Sigmoid colon (tissue), 7 donors: Measurements from ENCODE around the gene RPL37A. TPM values are rescaled to one million over a fixed set of nuclear protein-coding genes. Genes with fewer than 3 reads are reported as not detected.

Experiments
- DNase-seq: peaks from one replicate; pipeline ENCODE4 v3.0.0-alpha.2; 2019
- H3K27ac ChIP-seq, 4 donors: fragments of 200-600 bp; sonication (generic); one replicate each; pipeline ENCODE4 v1.5.1; 2016 to 2019; ENCODE audit warnings: mild to moderate bottlenecking in 1 of 4
- H3K27me3 ChIP-seq, 3 donors: fragments of 200-600 bp; sonication (generic); one replicate each; pipeline ENCODE4 v1.5.1; 2019; ENCODE audit warnings: mild to moderate bottlenecking in 1 of 3
- H3K36me3 ChIP-seq, 4 donors: fragments of 200-600 bp; sonication (generic); one replicate each; pipeline ENCODE4 v1.5.1; 2016 to 2019
- H3K4me1 ChIP-seq, 4 donors: fragments of 200-600 bp; sonication (generic); one replicate each; pipeline ENCODE4 v1.5.1; 2017 to 2019
- H3K4me3 ChIP-seq, 4 donors: fragments of 200-600 bp; sonication (generic); one replicate each; pipeline ENCODE4 v1.5.1; 2017 to 2019; ENCODE audit warnings: mild to moderate bottlenecking in 2 of 4, moderate library complexity in 1 of 4
- H3K9me3 ChIP-seq, 4 donors: fragments of 200-600 bp in 3 of 4; sonication (generic) in 3 of 4; one replicate each; pipeline versions ENCODE4 v1.5.1 to v1.6.1; 2013 to 2019
- CTCF ChIP-seq, 4 experiments: fragments of 450-650 bp in 3 of 4; fragments of 200-600 bp in 1 of 4; IDR thresholded peaks; one replicate each; pipeline ENCODE4 v1.5.1; 2016 to 2019; ENCODE audit warnings: antibody characterized with exemption in 4 of 4, mild to moderate bottlenecking in 3 of 4, moderate library complexity in 2 of 4
- EP300 ChIP-seq, 4 donors: sonication (generic); formaldehyde crosslinking; IDR thresholded peaks; one replicate each; pipeline ENCODE4 v1.6.1; 2017; ENCODE audit warnings: antibody characterized with exemption in 4 of 4
- POLR2A ChIP-seq, 2 donors: fragments of 450-650 bp; IDR thresholded peaks; one replicate each; pipeline ENCODE4 v1.6.1; 2016; ENCODE audit warnings: antibody characterized with exemption in 2 of 2, mild to moderate bottlenecking in 2 of 2, moderate library complexity in 2 of 2
- POLR2AphosphoS5 ChIP-seq, 4 donors: sonication (generic); formaldehyde crosslinking; IDR thresholded peaks; one replicate each; pipeline ENCODE4 v1.6.1; 2017; ENCODE audit warnings: antibody characterized with exemption in 4 of 4
- WGBS, 2 donors: extraction: QIAGEN DNeasy Blood & Tissue Kit; methylation state at CpG; one replicate each; pipeline ENCODE4 v1.1.7; 2013; 5-methylcytosine and 5-hydroxymethylcytosine counted together
- intact Hi-C: fragments of 100-400 bp; cut with DNase I; formaldehyde crosslinking; loops from one replicate; pipeline ENCODE4 v1.15.1; 2023
- polyA plus RNA-seq, 3 donors: library from polyadenylated mRNA; stranded (reverse); fragments of 200-250 nt; gene quantifications; one replicate each; pipeline ENCODE4 v1.2.3, GENCODE V29; 2013
- total RNA-seq, 4 donors: library from RNA; depleted of rRNA; stranded (reverse); fragments of >200 nt; gene quantifications; one replicate each; pipeline ENCODE4 v1.1.0, GENCODE V29; 2016
- donor health status: healthy with polysubstance abuse.
- donor health status: Bipolar disorder and iron deficiency.
- donor health status: healthy.

RPL37A gene
- total and polyA plus RNA-seq, 7 donors = 991 to 6,789 (median 2,007) TPM

GRCh38 chr2:216504376-216504762, 5.7 kb downstream of the RPL37A start:
- H3K27me3 ChIP-seq = no peaks in the 10 kb centered on the region
- peaks cover 16 to 61% (median 41%) of the 10 kb centered on the region in 4 donors for H3K36me3 ChIP-seq

GRCh38 chr2:216505133-216506106, 6.8 kb downstream of the RPL37A start:
- Histone ChIP-seq H3K4me1 (peaks cover 0 to 18% (median 7%) of the 10 kb centered on the region in 4 donors), H3K27ac (no peak overlapping the region), H3K27me3 (no peaks in the 10 kb centered on the region), H3K4me3 (no peak overlapping the region), H3K36me3 (peaks cover 16 to 51% (median 33%) of the 10 kb centered on the region in 4 donors), H3K9me3 (no peaks in the 10 kb centered on the region)
- no peak for DNase-seq
- 94 to 96% methylated on average over 15 of the region's 15 CpGs for WGBS, 2 donors
- TF ChIP-seq CTCF (IDR thresholded peaks at IDR 0.05) (no peak), EP300 (IDR thresholded peaks at IDR 0.05) (no peak), POLR2A (IDR thresholded peaks at IDR 0.05) (no peak), POLR2AphosphoS5 (IDR thresholded peaks at IDR 0.05) (no peak)
- intact Hi-C loops = no loop called here

More at GRCh38 chr2:216504376-216504762, 5.7 kb downstream of the RPL37A start:
- 67 to 87% methylated on average over 1 of the region's 1 CpG for WGBS, 2 donors
- intact Hi-C loops = no loop called here
- DNase-seq = no peak
- Histone ChIP-seq H3K4me3 (no peak overlapping the region), H3K27ac (peak overlapping the region in 1 of 4 donors; percentile 18), H3K4me1 (peaks cover 0 to 28% (median 17%) of the 10 kb centered on the region in 4 donors), H3K9me3 (no peaks in the 10 kb centered on the region)
- no peak for TF ChIP-seq CTCF (IDR thresholded peaks at IDR 0.05)
- TF ChIP-seq POLR2AphosphoS5 (IDR thresholded peaks at IDR 0.05) = no peak
- TF ChIP-seq EP300 (IDR thresholded peaks at IDR 0.05) = no peak
- no peak for TF ChIP-seq POLR2A (IDR thresholded peaks at IDR 0.05)

GRCh38 chr2:216507220-216508160, 8.8 kb downstream of the RPL37A start:
- peaks cover 8 to 30% (median 16%) of the 10 kb centered on the region in 4 donors for H3K36me3 ChIP-seq
- no peaks in the 10 kb centered on the region for H3K27me3 ChIP-seq
- H3K4me1 ChIP-seq = peaks cover 0 to 8% (median 0%) of the 10 kb centered on the region in 4 donors
- H3K27ac ChIP-seq = no peak overlapping the region
- 85 to 89% methylated on average over 5 of the region's 5 CpGs for WGBS, 2 donors
- TF ChIP-seq POLR2A (IDR thresholded peaks at IDR 0.05) (no peak), CTCF (IDR thresholded peaks at IDR 0.05) (no peak), POLR2AphosphoS5 (IDR thresholded peaks at IDR 0.05) (no peak), EP300 (IDR thresholded peaks at IDR 0.05) (no peak)
- H3K4me3 ChIP-seq = no peak overlapping the region
- intact Hi-C loops = no loop called here
- DNase-seq = no peak
- H3K9me3 ChIP-seq = no peaks in the 10 kb centered on the region

- Histone ChIP-seq H3K4me1 (peaks cover 0 to 8% (median 0%) of the 10 kb centered on the region in 4 donors), H3K36me3 (peaks cover under 1 to 23% (median 10%) of the 10 kb centered on the region in 4 donors), H3K27ac (no peak overlapping the region), H3K9me3 (no peaks in the 10 kb centered on the region), H3K27me3 (no peaks in the 10 kb centered on the region), H3K4me3 (no peak overlapping the region)
- no peak for DNase-seq
- 96 to 98% methylated on average over 1 of the region's 1 CpG for WGBS, 2 donors
- no peak for TF ChIP-seq POLR2AphosphoS5 (IDR thresholded peaks at IDR 0.05)
- no peak for TF ChIP-seq CTCF (IDR thresholded peaks at IDR 0.05)
- TF ChIP-seq POLR2A (IDR thresholded peaks at IDR 0.05) = no peak
- no peak for TF ChIP-seq EP300 (IDR thresholded peaks at IDR 0.05)
- intact Hi-C loops = no loop called here
These were observed 9.6 kb downstream of the RPL37A start for GRCh38 chr2:216508229-216508628.
